Heart left ventricle (tissue), 13 donors: ENCODE data around the gene AIG1.
"Not testable (repeated sequence)": the region's sequence is repeated elsewhere in the genome, so short reads cannot be mapped to it uniquely, and the experiment has no call there.

Experiments
- POLR2A ChIP-seq, 2 donors: fragments of 450-650 bp; IDR thresholded peaks; one replicate each; pipeline ENCODE4 v1.6.1; 2017; ENCODE audit warnings: antibody characterized with exemption in 2 of 2, mild to moderate bottlenecking in 2 of 2, moderate library complexity in 2 of 2
- TF ChIP-seq, protein P1 (sequence below), 12 donors: fragments of 200-600 bp; sonication (generic) in 4 of 12; IDR thresholded peaks; one replicate each; pipeline versions ENCODE4 v1.5.0 to v1.8.0; 2018 to 2022; ENCODE audit warnings: antibody characterized with exemption in 12 of 12, mild to moderate bottlenecking in 5 of 12
- donor health status: ischemic (EF 13 %, LVEDD 7.1; RV severe dilation, severe dysfunction).
- donor health status: DM: no; HTN: yes; CAD: no.
- donor health status: DM: no; HTN: no; CAD: no.
- donor health status: ischemic (EF 25% LVEDD 6.9; RV normal size, moderate dysfunction).
- donor health status: ischemic (EF 25% LVEDD 5.7; RV mildly dilated, moderate dysfunction).
- donor health status: ischemic (EF 35%, LVEDD 5.7; RV mildly dilated, moderate dysfunction).
- donor health status: nonischemic (EF 11% LVEDD 7.7; RV severe dilation, severe dysfunction).
- donor health status: DM: yes; HTN: yes; CAD: no.
- donor health status: PGD.
- donor health status: ischemic (EF 29% LVEDD 5.4; RV normal size, mild dysfunction).
- donor health status: nonischemic (EF 23%, LVEDD 6.1; RV moderate dilation, normal function).

DNA sequence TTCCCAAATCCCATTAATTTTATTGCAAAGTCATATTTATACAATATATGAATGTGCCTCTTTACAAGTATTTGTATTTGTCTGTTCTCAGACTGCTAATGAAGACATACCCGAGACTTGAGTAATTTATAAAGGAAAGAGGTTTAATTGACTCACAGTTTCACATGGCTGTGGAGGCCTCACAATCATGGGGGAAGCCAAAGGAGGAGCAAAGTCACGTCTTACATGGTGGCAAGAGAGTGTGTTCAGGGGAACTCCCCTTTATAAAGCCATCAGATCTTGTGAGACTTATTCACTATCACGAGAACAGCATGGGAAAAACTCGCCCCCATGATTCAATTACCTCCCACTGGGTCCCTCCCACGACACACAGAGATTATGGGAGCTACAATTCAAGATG, 79.2 kb downstream of the AIG1 start:
- TF ChIP-seq, protein P1, sequence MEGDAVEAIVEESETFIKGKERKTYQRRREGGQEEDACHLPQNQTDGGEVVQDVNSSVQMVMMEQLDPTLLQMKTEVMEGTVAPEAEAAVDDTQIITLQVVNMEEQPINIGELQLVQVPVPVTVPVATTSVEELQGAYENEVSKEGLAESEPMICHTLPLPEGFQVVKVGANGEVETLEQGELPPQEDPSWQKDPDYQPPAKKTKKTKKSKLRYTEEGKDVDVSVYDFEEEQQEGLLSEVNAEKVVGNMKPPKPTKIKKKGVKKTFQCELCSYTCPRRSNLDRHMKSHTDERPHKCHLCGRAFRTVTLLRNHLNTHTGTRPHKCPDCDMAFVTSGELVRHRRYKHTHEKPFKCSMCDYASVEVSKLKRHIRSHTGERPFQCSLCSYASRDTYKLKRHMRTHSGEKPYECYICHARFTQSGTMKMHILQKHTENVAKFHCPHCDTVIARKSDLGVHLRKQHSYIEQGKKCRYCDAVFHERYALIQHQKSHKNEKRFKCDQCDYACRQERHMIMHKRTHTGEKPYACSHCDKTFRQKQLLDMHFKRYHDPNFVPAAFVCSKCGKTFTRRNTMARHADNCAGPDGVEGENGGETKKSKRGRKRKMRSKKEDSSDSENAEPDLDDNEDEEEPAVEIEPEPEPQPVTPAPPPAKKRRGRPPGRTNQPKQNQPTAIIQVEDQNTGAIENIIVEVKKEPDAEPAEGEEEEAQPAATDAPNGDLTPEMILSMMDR (IDR thresholded peaks at IDR 0.05), result not testable (repeated sequence)
- not testable (repeated sequence) for TF ChIP-seq POLR2A (IDR thresholded peaks at IDR 0.05)
